ENCODE results near the gene IGSF9B.

DNA sequence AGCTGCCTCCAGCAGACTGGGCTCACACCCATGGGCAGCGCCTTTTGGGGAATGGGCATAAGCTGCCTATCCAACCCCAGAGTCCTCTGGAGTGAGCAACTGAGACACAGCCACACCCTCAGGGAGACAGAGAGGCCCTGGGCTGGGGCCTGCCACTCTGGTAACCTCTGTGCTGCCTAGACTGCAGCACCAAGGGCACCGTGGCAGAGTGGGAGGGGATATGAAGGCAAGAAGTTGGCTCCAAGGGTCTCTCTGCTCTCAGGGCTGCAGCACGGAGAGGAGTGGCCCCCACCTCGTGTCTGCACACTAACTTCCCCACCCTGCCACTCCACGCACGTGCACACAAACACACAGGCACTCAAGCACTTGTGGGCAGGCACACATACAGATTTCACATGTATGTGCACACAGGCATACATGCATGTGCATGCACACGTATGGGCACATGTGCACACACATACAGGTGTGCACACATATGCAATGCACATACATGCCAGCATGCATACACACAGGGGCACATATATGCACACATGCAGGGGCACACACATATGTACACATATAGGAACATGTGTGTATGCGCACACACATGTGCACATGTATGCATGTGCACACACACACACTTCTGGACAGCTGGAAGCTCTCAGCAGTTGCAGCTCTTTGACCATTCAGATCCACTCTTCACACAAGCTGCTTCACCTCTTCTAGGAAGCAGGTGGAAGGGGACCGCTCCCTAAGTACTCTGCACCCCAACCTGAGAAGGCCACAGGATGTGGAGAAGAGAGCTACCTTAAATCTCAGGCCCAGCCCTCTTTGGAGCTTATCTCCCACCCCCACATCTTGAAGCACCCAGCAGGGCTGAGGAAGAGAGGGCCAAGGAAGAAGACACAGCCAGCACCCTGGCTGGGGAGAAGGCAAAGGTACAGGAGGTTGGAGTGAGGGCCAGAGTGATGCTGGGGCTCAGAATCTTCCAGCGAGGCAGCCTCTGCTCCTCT lies 4.3 kb downstream of the IGSF9B start:
- TF ChIP-seq, protein P1, sequence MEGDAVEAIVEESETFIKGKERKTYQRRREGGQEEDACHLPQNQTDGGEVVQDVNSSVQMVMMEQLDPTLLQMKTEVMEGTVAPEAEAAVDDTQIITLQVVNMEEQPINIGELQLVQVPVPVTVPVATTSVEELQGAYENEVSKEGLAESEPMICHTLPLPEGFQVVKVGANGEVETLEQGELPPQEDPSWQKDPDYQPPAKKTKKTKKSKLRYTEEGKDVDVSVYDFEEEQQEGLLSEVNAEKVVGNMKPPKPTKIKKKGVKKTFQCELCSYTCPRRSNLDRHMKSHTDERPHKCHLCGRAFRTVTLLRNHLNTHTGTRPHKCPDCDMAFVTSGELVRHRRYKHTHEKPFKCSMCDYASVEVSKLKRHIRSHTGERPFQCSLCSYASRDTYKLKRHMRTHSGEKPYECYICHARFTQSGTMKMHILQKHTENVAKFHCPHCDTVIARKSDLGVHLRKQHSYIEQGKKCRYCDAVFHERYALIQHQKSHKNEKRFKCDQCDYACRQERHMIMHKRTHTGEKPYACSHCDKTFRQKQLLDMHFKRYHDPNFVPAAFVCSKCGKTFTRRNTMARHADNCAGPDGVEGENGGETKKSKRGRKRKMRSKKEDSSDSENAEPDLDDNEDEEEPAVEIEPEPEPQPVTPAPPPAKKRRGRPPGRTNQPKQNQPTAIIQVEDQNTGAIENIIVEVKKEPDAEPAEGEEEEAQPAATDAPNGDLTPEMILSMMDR (IDR thresholded peaks at IDR 0.05): no peak
- TF ChIP-seq EZH2 (IDR thresholded peaks at IDR 0.05): no peak
- TF ChIP-seq EZH2phosphoT487 (IDR thresholded peaks at IDR 0.05): no peak

All from neural progenitor cell (in vitro differentiated cells).